ES-I3 (cell line): Measurements from ENCODE around the gene PP2D1.
"Not testable (repeated sequence)": the region's sequence is repeated elsewhere in the genome, so short reads cannot be mapped to it uniquely, and the experiment has no call there.

ENCODE experiments used
- H3K36me3 ChIP-seq: 2 replicates; pipeline ENCODE4 v1.6.1; 2013; ENCODE audit warnings: mild to moderate bottlenecking, low read length, control low read depth, moderate library complexity; ENCODE audit not compliant: insufficient read depth
- H3K4me1 ChIP-seq: 2 replicates; pipeline ENCODE4 v1.6.1; 2013; ENCODE audit warnings: mild to moderate bottlenecking, control low read depth, low read length; ENCODE audit not compliant: insufficient read depth
- H3K9ac ChIP-seq: 2 replicates; pipeline ENCODE4 v1.6.1; 2013; ENCODE audit warnings: low read depth, mild to moderate bottlenecking, low read length, moderate library complexity
- H3K9me3 ChIP-seq: 2 replicates; pipeline ENCODE4 v1.6.1; 2013; ENCODE audit warnings: mild to moderate bottlenecking, low read length, moderate library complexity; ENCODE audit not compliant: control insufficient read depth, insufficient read depth

Gene PP2D1

DNA sequence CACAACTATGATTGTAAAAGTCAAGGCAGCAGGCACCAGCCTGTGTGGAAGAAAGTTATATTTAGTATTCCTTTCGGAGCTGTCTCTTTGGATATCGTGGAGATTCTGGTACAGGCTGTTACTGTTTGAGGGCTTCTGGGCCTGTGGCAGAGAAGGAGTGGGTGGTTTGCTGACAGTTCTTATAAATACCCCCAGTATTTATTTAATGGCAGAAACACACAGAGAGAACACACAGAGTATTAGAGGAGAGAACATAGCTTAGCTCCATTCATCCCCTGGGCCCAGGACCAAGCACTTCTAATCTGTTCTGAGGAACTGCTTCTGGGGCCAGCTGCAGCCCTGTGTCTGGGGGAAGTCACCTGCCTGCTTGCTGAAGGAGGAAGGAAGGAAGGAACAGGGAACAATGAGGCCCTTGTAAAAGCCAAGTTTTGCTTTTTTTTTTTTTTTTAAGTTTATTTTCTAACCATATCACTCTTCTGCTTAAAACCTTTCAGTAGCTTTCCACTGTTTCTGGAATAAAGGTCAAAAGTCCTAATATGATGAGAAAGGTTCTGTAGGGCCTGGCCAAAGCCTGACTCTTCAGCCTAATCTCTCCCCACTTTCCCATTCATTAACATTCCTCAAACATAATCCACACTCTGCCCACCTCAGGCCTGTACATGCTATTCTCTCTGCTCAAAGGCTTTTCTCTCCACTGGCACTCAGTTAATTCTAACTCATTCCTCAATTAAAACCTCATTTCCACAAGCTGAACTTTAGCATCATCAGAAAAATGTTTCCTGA lies 11.8 kb upstream of the PP2D1 start:
- Histone ChIP-seq H3K9ac (no peak overlapping the region), H3K4me1 (no peaks in the 10 kb centered on the region), H3K9me3 (no peaks in the 10 kb centered on the region), H3K36me3 (no peaks in the 10 kb centered on the region)

DNA sequence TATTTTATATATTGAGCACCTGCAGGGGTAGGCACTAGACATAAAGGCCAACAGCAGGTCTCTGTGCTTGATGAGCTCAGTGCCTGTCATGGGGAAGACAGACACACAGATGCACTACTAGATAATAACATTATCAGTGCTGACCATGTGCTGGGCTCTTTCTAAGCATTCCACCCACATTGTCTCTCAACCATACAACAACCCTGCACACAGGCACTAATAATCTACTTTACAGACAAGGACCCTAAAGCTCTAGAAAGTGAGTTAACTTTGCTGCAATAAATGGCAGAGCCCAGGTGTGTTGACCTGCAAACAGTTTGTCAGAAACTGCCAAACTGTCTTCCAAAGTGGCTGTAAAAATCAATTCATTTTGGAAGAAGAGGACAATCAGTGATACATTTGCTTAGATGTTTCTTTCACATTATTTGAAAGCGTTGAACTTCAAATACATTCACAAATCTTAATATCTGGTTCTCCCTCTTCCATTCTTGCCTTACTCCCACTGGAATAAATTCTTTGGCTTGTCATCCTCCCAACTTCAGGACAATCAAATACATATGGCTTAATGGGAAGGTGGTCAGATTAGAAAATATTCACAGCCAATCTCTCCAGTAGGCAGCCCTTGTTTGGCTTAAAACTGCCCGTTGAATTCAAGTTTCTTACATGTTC lies 11.0 kb upstream of the PP2D1 start:
- no peaks in the 10 kb centered on the region for H3K9me3 ChIP-seq
- H3K36me3 ChIP-seq: no peaks in the 10 kb centered on the region
- H3K9ac ChIP-seq: no peak overlapping the region
- H3K4me1 ChIP-seq: no peaks in the 10 kb centered on the region

DNA sequence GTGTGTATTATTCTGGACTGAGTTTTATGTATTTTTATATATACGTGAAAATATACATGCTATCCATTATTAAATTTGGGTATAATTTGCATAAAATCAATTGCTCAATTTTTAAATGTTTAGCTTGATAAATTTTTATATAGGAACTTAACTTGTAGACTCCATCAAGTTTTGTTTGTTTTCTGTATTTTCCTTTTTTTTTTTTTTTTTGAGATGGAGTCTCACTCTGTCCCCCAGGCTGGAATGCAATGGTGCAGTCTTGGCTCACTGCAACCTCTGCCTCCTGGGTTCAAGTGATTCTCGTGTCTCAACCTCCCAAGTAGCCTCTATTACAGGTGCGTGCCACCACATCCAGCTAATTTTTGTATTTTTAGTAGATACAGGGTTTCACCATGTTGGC lies 4.0 kb upstream of the PP2D1 start:
- not testable (repeated sequence) for H3K4me1 ChIP-seq, H3K9me3 ChIP-seq, H3K36me3 ChIP-seq, H3K9ac ChIP-seq

DNA sequence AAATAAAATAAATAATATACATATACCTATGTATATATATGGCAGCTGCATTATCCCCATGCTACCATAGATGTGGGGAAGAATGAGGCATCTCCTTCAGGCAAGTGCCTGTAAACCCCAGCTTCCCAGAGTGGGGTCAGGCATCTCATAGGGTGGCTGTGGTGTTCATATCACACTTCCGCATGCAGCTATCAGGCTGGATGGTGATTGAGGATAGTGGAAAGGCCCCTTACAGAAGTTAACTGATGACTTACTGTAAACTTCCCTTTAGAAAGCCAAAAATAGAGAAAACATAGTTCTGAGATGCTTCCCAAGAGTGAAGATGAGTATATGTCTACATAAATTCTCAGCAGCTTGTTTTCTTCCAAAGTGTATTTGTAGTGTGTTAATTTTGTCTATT lies 3.5 kb upstream of the PP2D1 start:
- Histone ChIP-seq H3K9ac (no peak overlapping the region), H3K36me3 (no peaks in the 10 kb centered on the region), H3K4me1 (no peaks in the 10 kb centered on the region), H3K9me3 (no peaks in the 10 kb centered on the region)

DNA sequence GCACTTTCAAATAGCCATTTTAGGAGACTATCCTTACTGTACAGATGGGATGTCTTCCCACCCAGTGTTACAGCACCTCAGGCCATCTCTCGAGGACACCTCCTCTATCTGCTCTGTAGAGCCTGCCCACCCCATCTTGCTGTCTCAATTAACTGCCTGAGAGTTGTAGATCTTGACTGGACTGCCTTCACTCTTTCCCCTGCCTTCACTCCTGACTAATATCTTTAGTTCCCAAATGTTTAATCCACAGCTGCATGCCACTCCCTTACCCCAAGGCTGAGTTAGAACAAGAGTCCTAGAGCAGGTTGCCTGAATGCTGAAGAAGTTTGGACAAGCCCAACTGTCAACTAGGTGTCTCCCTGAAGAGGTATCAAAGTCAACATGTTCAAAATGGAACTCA lies 1.3 kb upstream of the PP2D1 start:
- Histone ChIP-seq H3K36me3 (no peaks in the 10 kb centered on the region), H3K9me3 (no peaks in the 10 kb centered on the region), H3K9ac (no peak overlapping the region), H3K4me1 (no peaks in the 10 kb centered on the region)

DNA sequence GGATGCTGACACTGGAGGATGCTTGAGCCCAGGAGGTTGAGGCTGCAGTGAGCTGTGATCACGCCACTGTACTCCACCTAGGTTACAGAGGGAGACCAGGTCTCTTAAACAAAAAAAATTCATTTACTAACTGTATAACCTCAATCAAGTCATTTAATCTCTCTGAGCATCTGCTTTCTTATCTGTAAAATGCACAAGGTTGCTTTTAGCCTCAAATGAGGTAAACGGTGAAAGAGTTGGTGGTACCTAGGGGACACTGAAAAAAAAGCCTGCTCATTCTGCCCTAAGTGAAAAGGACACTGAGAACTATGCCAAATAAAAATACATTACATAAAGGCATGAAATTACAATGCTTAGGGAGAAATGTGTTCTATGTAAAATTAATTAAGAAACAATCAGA lies 3.4 kb downstream of the PP2D1 start:
- H3K4me1 ChIP-seq: no peaks in the 10 kb centered on the region
- H3K9me3 ChIP-seq: no peaks in the 10 kb centered on the region

DNA sequence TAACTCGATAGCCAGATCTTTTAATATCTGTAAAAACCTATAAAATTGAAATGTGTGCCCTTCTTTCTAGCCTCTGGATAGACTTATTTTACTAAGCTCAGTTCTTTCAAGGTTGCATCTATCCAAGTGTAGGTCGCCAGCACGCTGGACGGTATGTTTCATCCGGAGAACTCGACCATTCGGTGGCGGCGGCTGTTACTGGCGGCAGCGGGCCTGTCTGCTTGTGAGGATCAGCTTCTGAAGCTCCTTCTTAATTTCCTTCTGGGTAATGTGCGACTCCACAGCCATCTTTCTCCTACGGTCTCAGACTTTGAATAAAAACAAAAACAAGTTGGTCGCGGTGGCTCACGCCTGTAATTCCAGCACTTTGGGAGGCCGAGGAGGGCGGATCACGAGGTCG lies 4.1 kb downstream of the PP2D1 start:
- Histone ChIP-seq H3K9me3 (no peaks in the 10 kb centered on the region), H3K4me1 (no peaks in the 10 kb centered on the region), H3K36me3 (no peaks in the 10 kb centered on the region), H3K9ac (no peak overlapping the region)

More for the DNA sequence above, 3.4 kb downstream of the PP2D1 start:
- Histone ChIP-seq H3K9ac (no peak overlapping the region), H3K36me3 (no peaks in the 10 kb centered on the region)

DNA sequence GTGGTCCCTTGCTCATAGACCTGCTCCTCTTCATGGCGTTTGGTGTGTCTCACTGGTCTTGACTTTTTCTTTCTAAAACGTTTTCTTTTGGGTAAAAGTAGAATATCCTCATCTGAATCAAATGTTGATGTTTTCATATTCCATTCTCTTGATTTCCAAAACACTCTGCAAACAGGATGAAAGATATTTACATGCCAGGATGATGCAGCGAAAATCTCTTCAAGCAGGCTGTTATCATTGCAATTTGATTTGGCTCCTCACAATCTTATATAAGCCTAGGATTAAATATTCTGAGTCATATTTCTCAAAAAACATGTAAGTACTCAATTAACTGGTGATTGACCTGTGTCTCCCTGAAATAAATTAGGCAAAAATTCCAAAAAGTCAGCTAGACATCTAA lies 10.1 kb downstream of the PP2D1 start:
- Histone ChIP-seq H3K9ac (no peak overlapping the region), H3K9me3 (no peaks in the 10 kb centered on the region), H3K4me1 (no peaks in the 10 kb centered on the region), H3K36me3 (no peaks in the 10 kb centered on the region)

DNA sequence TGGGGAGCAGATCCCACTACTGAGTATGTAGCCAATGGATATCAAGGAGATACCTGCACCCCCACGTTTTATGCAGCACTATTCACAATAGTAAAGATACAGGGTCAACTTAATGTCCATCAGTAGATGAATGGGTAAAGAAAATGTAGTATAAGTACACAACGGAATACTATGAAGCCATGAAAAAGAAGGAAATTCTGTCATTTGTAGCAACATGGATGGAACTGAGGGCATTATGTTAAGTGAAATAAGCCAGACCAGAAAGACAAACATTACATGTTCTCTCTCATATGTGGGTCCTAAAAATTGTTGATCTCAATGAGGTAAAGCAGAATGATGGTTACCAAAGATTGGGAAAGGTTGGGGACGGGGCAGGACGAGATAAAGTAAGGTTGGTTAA lies 14.6 kb downstream of the PP2D1 start:
- Histone ChIP-seq H3K9me3 (no peaks in the 10 kb centered on the region), H3K9ac (no peak overlapping the region), H3K4me1 (no peaks in the 10 kb centered on the region), H3K36me3 (no peaks in the 10 kb centered on the region)

DNA sequence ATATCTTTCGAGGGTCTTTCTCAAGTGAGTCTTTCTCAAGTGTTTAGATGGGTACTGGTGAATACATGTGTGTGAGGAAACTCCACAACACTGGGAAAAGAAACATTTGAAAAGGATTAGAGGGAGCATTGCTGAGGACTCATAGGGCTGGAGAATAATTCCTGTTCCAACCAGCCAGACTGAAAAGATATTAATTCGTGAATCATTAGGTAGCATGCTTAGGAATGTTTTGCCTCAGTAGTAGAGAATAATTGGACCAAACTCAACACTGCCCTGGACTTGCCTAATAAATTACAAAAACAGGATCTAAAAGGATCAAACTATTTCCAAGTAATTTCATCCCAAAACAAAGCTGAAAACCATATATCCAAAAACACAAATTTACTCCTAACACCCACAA lies 17.3 kb downstream of the PP2D1 start:
- H3K36me3 ChIP-seq: no peaks in the 10 kb centered on the region
- H3K9me3 ChIP-seq: no peaks in the 10 kb centered on the region
- no peak overlapping the region for H3K9ac ChIP-seq
- H3K4me1 ChIP-seq: no peaks in the 10 kb centered on the region

DNA sequence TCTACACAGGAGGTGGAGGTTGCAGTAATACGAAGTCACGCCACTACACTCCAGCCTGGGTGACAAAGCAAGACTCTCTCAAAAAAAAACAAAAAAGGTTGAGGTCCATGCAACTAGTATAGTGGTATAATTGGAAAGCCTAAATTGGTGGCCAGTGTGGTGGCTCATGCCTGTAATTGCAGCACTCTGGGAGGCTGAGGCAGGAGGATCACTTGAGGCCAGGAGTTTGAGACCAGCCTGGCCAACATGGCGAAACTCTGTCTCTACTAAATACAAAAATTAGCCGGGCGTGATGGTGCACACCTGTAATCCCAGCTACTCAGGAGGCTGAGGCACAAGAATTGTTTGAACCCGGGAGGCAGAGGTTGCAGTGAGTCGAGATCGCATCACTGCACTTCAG lies 23.2 kb downstream of the PP2D1 start:
- H3K9ac ChIP-seq, H3K36me3 ChIP-seq, H3K4me1 ChIP-seq, H3K9me3 ChIP-seq: not testable (repeated sequence)

DNA sequence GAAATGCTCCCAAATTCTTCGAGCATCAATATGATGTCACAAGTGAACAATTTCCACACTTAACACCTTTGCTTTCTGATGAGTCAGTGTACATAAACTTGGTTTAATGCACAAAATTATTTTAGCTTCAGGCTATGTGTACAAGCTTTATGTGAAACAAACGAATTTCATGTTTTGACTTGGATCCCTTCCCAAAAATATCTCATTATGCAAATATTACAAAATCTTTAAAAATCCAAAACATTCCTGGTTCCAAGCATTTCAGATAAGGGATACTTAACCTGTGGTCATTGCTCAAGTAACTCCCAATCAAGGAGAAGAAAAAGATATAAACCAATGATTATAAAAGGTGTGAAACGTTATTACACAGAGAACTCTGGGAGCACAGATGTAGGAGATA lies 40.0 kb downstream of the PP2D1 start:
- Histone ChIP-seq H3K36me3 (peaks cover 6% of the 10 kb centered on the region), H3K4me1 (no peaks in the 10 kb centered on the region), H3K9me3 (no peaks in the 10 kb centered on the region)

DNA sequence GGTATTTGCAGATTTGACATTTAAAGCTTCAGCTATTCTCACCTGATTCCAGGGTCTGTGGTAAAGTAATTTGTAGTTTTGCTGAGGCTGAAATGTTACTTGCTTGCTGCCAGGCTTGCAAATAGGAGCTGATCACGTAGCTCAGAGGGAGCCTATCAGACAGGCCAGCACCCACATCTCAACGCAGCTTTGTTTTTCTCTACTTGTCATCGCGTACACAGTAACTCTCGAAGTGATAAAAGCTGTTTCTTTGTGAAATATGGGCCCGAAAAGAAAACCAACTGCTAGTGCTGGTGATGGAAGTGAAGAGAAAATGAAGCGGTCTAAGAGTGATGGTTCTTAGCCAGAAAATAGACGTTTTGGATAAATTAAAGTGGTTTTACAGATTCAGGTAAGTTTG lies 41.7 kb downstream of the PP2D1 start:
- H3K9ac ChIP-seq: no peak overlapping the region
- no peaks in the 10 kb centered on the region for H3K4me1 ChIP-seq
- H3K36me3 ChIP-seq: no peaks in the 10 kb centered on the region; the same call in 1 of the 2 replicates
- H3K9me3 ChIP-seq: no peaks in the 10 kb centered on the region

More for the DNA sequence above, 40.0 kb downstream of the PP2D1 start:
- H3K9ac ChIP-seq: no peak overlapping the region

DNA sequence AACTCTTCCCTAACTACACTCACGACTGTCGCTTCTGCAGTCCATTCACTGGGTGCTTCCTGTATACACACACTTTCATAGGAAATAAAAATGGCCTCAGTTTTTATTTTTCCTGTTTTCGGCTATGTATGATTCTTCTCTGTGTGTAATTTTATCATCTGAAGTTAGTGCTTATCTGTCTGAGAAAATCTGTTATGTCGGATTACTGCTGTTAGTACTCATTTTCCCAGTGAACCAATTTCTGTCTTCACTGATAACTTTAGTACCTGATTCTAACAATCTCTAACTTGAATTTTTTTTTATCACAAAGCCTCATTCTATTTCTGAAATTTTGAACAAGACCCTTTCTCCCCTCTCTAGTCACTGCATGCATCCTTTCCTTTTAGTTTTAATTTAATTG lies 44.3 kb downstream of the PP2D1 start:
- Histone ChIP-seq H3K9ac (no peak overlapping the region), H3K9me3 (no peaks in the 10 kb centered on the region), H3K36me3 (no peaks in the 10 kb centered on the region), H3K4me1 (no peaks in the 10 kb centered on the region)

DNA sequence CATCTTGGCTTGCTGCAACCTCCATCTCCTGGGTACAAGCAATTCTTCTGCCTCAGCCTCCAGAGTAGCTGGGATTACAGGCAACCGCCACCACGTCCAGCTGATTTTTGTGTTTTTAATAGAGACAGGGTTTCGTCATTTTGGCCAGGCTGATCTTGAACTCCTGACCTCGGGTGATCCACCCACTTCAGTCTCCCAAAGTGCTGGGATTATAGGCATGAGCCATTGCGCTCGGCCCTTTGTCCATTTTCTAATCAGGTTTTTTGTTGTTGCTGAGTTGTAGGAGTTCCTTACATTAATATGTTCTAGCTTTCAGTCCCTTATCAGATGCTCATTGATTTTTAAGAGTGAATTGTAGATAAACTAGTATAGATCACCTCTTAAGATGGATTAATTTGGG lies 44.9 kb downstream of the PP2D1 start:
- no peaks in the 10 kb centered on the region for H3K9me3 ChIP-seq
- H3K36me3 ChIP-seq: no peaks in the 10 kb centered on the region
- no peak overlapping the region for H3K9ac ChIP-seq
- no peaks in the 10 kb centered on the region for H3K4me1 ChIP-seq
